Mucosa of descending colon (tissue), 3 donors: ENCODE data around the gene PAGE2B. TPM values are rescaled to one million over a fixed set of nuclear protein-coding genes. Genes with fewer than 3 reads are reported as not detected.

Experiments
- ATAC-seq: fragments of 200-7000 bp; cut with Tn5 transposase; one replicate; pipeline ENCODE4 v1.9.1; 2020; ENCODE audit warnings: mild to moderate bottlenecking, moderate library complexity
- DNase-seq, 3 donors: peaks; one replicate each; pipeline ENCODE4 v3.0.0-alpha.2; 2020
- H3K36me3 ChIP-seq: fragments of 200-600 bp; one replicate; pipeline ENCODE4 v1.8.0; 2021; ENCODE audit warnings: low read depth, mild to moderate bottlenecking
- H3K4me1 ChIP-seq: fragments of 200-600 bp; one replicate; pipeline ENCODE4 v1.8.0; 2021; ENCODE audit warnings: low read depth, mild to moderate bottlenecking
- H3K4me3 ChIP-seq: fragments of 200-600 bp; one replicate; pipeline ENCODE4 v1.8.0; 2021; ENCODE audit warnings: mild to moderate bottlenecking
- H3K9me3 ChIP-seq: fragments of 200-600 bp; one replicate; pipeline ENCODE4 v1.8.0; 2021; ENCODE audit warnings: mild to moderate bottlenecking
- CTCF ChIP-seq: fragments of 200-600 bp; IDR thresholded peaks from one replicate; pipeline ENCODE4 v1.8.0; 2022; ENCODE audit warnings: antibody characterized with exemption, mild to moderate bottlenecking
- intact Hi-C, 2 donors: fragments of 100-400 bp; cut with DNase I in 1 of 2; cut with micrococcal nuclease in 1 of 2; formaldehyde crosslinking; loops; one replicate each; pipeline versions ENCODE4 v1.11.0 to v1.11.1; 2022; cut with DNase I, micrococcal nuclease
- long read RNA-seq, 2 donors: library from polyadenylated mRNA; unstranded; transcript quantifications; one replicate each; pipeline ENCODE4 v2.0.0, GENCODE V29; 2019 to 2021
- total RNA-seq, 3 donors: library from RNA; stranded (reverse); fragmentation: NEBNext Ultra II Directional in 2 of 3; extraction: Animal tissue kit (Norgen Biotek cat#: 25700) in 2 of 3; gene quantifications; one replicate each; pipeline versions ENCODE4 v1.2.1 to v1.2.4, GENCODE V29; 2021 to 2023
- donor health status: DM: no; HTN: no; CAD: no; lungs with moderate emphysema.
- donor health status: DM: no; HTN: no; CAD: no.
- donor health status: DM: no; HTN: yes; CAD: no.

Gene PAGE2B, protein sequence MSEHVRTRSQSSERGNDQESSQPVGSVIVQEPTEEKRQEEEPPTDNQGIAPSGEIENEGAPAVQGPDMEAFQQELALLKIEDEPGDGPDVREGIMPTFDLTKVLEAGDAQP
- not detected for total RNA-seq
- long read RNA-seq, donor 1: 0 reads
- long read RNA-seq, donor 2: 0 reads

GRCh38 chrX:55074851-55075467, at the start of gene PAGE2B:
TSS of gene PAGE2B (plus strand) at chrX:55075030. CDS start at chrX:55076042, 1,012 bp downstream.
- ATAC-seq (no peak), DNase-seq (peak in 1 of 3 donors; percentile 49)
- no peak for TF ChIP-seq CTCF
- no peak within 1 kb of the TSS for H3K4me3 ChIP-seq
- H3K4me1 ChIP-seq: no peaks in the 10 kb centered on the region
- intact Hi-C loops: loop anchor here in 1 of 2 donors (10.0 kb wide), 1 partner anchor 60 kb away; no protein-coding TSS in a partner anchor
- no peaks in the 10 kb centered on the region for H3K9me3 ChIP-seq
- no peaks in the 10 kb centered on the region for H3K36me3 ChIP-seq

- intact Hi-C loops: no loop called here
- ATAC-seq: no peak
- Histone ChIP-seq H3K9me3 (no peaks in the 10 kb centered on the region), H3K36me3 (no peaks in the 10 kb centered on the region), H3K4me3 (no peak overlapping the region), H3K4me1 (no peaks in the 10 kb centered on the region)
- TF ChIP-seq CTCF: no peak
- DNase-seq: no peak
Observed at GRCh38 chrX:55026143-55026542, 48.7 kb upstream of the PAGE2B start.

GRCh38 chrX:55026840-55027239, 48.0 kb upstream of the PAGE2B start:
- Histone ChIP-seq H3K9me3 (no peaks in the 10 kb centered on the region), H3K4me1 (no peaks in the 10 kb centered on the region), H3K4me3 (no peak overlapping the region), H3K36me3 (no peaks in the 10 kb centered on the region)
- intact Hi-C loops: no loop called here
- no peak for DNase-seq
- no peak for ATAC-seq
- TF ChIP-seq CTCF: no peak

GRCh38 chrX:55028040-55028439, 46.8 kb upstream of the PAGE2B start:
- intact Hi-C loops: no loop called here
- no peak for DNase-seq
- no peak for TF ChIP-seq CTCF
- Histone ChIP-seq H3K4me1 (no peaks in the 10 kb centered on the region), H3K9me3 (no peaks in the 10 kb centered on the region), H3K4me3 (no peak overlapping the region), H3K36me3 (no peaks in the 10 kb centered on the region)
- ATAC-seq: no peak

- intact Hi-C loops: no loop called here
- H3K4me3 ChIP-seq: no peak overlapping the region
- no peak for ATAC-seq
- H3K36me3 ChIP-seq: no peaks in the 10 kb centered on the region
- TF ChIP-seq CTCF: no peak
- H3K4me1 ChIP-seq: no peaks in the 10 kb centered on the region
- no peaks in the 10 kb centered on the region for H3K9me3 ChIP-seq
- DNase-seq: no peak
Observed at GRCh38 chrX:55028611-55029010, 46.2 kb upstream of the PAGE2B start.
